NCI-H2107 treated with DMSO at 0.1 percent for 48 hours (cell line): ENCODE measurements around the gene BSG.
"Not testable (repeated sequence)": the region's sequence is repeated elsewhere in the genome, so short reads cannot be mapped to it uniquely, and the experiment has no call there.

Experiments
- DNase-seq: peaks from one replicate; lab custom pipeline; 2025; ENCODE audit not compliant: unreplicated experiment; lab: John Stamatoyannopoulos, UW

The BSG gene

DNA sequence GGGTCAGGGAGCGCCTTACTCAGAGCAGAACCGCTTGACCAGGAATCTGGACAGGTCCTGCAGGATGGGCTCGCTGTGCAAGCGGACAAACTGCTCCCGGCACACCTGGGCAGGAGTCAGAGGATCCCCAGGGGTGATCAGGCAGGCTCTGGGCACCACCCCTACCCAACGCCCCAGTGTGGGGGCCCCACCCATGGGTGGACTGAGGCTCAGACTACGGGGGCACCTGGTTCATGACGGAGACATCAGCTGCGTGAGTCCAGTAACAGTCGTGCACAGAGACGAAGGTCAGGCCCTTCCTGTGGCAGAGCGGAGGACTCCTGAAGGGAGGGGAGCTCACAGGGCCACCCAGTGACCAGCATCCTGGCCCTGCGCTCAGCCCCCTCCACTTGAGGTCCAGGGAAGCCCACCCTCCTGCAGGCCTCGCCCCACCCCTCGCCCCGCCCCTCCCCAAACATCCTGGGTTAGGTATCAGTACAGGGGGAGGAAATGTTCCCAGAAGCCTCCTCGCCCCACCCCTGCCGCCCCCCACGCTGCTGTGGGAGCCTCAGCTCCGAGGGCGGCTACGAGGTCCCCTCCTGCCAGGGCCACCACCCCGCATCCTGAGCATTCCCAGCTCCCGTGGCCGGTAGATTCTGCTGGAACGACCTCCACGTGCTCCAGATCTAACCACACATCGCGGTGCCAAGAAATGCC lies 45.3 kb downstream of the BSG start:
- DNase-seq = no peak

DNA sequence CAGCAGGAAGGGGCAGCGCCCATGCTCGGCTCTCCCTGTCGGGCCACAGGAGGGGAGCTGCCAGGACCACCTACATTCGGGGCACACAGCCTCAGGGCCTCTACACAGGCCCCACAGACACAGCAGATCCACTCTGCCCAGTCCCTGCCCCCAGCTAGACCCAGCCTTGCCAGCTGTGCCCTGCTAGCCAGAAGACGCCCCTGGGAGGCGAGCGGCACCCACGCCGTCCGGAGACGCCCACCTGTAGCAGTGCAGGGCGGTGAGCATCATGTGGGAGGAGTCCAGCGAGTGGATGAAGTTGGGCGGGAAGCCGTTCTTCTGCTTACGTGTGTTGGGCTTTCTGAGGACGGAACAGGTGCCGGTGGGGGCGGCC lies 45.8 kb downstream of the BSG start:
- no peak for DNase-seq

DNA sequence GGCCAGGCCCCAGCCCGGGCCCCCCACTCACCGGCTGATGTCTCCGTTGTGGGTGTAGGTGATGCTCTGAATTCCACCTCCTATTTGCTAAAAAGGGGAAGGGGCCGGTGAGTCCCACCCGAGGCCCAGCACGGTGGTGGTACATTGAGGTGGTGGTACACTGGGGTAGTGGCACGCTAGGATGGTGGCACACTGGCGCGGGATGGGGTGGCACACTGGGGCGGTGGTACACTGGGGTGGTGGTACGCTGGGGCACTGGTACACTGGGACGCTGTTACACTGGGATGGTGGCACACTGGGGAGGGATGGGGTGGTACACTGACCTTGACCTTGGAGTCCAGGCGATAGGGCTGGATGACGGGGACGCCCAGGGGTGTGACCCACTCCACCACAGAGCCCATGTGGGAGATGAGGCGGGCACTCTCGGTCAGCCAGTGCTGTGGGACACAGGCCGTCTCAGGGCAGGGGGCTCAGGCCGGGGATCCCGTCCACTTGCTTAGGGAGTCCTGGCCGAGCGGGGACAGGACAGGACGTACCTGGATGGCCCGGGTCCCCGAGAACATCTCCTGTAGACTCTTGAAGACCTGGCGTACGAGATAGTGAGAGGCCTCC lies 46.4 kb downstream of the BSG start:
- DNase-seq = no peak

DNA sequence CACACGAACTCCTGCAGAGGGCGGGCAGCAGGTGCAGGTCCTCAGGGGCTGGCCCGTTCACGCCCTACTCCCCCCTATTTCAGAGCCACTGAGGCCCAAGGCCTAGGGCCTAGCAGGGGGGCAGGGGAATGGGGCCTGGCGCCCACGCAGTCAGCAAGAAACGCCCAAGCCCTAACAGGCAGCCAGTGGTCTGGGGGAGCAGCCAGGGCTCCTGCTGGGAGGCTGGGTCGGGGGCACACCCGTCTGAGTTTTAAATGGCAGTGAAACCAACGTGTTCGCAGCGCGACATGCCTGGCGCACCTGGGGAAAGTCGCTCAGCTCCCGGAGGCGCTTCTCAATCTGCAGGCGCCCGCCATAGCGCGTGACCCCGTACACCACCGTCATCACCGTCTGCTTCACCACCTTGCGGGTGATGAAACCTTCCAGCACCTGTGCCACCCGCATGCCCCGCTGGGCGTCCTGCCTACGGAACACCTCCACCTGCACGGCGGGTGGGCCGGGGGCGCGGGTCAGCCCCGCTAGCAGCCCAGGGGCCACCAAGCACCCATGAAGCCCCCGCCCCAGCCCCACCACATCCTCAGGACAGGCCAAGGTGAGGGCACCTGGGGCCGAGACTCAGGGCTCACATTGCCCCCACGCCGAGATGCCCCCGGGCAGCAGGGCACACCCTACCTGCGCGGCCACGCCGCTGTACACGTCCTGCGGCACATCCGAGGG lies 47.0 kb downstream of the BSG start:
- no peak for DNase-seq

DNA sequence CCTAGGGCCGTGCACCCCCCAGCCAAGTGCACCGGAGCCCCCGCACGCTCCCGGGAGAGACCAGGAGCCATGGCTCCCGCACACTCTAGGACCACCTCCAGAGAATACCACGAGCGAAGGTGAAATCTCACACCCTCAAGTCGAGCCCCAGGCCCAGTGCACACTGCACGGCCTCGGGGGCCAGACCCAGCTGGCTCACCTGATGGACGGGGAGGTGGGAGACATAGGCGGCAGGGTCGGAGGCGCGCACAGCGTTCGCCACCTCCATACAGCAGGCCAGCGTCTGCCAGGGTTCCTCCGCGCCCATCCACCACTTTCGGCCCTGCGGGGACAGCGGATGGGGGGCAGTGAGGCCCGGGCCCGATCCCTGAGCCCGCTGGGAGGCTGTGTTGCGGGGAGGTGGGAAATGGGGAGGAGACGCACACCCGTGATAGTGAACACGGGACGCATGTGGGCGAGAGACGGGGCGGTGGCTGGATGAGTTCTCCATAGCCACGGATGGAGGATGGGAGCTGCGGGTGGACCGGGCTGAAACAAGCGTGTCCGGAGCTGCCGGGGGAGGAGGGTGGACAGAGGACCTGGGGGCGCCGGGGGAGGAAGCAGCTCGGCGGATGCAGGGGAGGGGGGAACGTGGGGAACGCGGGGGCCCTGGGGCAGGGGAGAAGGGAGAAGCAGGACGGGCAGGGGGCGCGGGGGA lies 47.9 kb downstream of the BSG start:
- DNase-seq = no peak

DNA sequence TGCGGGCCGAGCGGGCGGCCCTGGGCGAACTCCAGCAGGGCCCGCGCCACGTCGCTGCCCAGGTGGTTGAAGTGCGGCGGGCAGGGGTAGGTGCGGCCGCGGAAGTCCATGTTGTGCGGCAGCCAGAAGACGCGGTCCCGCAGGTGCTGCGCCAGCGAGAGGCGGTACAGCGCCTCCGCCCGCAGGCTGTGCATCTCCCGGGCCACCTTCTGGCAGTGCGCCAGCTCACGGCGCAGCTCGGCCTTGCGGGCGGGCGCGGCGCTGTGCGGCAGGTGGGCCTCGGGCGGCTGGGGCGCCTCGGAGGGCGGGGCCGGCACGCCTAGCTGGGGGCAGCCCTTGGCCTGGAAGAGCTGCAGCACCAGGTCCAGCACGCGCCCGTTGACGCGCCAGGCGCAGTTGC lies 48.8 kb downstream of the BSG start:
- DNase-seq = not testable (repeated sequence)

DNA sequence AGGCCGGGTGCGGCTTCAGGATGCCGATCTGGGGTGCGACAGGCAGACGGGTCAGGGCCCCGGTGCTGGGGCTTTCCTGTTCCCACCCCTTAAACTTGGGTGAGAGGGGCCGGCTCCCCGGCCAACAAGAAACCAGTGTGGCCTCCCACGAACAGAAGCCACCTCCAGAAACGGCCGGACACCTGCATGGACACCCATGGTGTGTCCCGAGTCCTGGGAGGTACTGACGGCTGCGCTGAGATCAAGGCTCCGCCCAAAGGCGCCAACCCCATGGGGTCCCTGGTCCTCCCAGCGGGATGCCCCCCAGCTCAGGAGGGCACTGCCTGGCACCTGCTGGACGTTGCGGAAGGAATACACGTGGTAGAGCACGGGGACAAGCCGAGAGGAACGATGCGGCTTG lies 49.4 kb downstream of the BSG start:
- DNase-seq = no peak

DNA sequence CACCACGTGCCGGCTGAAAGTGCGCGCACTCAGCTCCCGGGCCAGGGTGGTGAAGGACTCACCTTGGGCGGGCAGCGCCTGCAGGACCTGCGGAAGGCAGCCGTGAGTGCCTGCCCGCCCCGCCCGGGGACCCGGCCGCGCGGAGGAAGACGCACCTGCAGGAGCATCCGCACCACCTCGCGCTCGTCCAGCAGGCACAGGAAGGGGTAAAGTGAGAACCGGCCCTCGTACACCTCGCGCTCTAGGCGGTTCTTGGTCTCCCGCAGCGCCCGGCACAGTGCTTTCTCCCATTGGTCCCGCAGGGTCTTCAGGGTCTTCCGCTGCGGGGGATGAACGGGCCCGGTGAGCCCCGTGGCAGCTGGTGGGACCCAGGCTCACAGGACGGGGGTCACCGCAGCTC lies 50.3 kb downstream of the BSG start:
- DNase-seq = no peak

DNA sequence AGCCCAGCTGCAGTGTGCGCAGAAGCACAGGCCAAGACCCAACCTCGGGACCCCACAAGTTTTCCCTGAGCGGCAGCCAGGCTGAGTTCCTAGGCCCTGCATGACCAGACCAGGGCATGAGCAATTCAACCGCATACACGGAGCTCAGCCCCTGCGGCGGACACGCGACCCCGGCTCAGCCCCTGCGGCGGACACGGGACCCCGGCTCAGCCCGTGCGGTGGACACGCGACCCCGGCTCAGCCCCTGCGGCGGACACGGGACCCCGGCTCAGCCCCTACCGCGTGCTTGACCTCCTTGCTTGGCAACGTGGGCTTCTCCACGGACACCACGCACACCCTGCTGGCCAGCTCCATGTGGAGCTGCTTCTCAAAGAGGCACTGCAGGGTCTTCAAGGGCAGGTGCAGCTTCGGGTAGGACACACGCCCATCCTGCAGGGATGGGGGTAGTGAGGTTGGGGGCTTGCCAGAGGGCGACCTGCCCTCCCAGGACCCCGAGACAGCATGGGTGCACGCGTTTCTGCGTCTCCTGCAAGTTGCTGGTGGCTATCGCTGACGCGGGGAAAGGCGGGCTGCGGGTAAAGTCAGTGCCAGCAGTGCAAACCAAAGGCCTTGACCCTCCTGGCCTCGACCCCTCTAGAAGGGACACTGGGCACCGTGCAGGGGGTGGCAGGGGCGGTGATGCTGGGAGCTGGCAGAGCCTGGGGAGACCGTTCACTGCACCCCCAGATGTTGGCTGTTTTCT lies 51.0 kb downstream of the BSG start:
- no peak for DNase-seq

DNA sequence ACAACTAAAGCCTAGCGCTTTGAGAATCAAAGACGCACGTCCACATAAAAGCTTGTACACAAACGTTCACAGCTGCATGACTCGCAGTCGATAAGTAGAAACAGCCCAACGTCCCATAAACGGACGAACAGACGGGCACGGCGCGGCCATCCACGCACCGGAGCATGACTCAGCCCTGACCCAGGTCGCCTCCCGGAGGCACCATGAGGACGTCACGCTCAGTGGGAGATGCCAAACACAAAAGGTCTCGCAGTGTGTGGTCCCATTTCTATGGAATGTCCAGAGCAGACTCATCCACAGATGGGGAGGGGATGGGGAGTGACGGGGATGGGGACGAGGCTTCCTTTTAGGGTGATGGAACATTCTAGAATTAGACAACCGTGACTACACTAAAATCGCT lies 51.6 kb downstream of the BSG start:
- DNase-seq = no peak

DNA sequence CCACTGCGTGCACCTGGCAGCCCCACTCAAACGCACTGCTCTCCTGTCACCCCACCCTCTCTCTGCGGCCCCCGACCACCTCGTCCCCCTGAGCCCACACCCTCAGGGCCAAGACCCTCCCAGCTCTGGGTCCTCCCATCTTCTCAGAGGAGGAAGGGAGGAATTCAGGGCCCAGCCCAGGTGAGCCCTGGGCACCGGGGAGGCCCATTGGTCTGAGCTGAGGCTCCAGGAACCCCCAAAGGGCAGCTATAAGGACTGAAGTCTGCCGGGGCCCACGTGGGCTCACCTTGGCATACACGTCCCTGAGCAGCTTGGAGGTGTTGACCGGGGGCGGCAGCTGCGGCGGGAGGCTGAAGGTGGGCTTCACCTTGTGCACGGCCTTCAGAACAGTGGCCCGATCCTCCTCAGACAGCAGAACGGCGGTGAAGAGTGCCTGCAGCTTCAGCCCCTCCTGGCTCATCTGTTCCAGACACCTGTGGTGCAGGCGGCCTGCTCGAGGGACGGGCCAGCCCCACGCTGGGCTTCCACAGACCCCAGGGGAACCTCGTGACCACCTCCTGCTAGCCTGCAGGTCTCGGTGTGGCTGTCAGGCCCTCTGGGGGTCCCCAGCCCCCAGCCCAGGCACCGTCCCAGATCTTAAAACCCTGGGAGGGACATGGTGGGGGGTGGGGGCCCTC lies 52.2 kb downstream of the BSG start:
- no peak for DNase-seq

DNA sequence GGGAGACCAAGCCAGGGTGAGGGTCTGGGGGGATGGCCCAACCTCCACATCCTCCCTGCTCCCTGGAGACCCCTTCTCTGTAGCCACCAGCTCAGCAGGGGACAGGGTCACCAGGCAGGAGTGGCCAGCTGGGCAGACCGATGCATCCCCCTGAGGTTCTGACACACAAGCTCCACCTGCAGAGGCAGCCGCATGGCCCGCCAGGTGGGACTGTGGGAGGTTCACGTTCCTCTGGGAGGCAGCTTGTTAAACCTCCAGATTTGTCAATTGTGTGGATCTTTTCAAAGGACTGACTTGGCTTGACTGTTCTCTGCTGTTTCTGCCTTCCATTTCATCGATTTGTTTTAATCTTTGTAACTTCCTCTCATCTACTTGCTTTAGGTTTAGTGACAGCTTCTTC lies 52.9 kb downstream of the BSG start:
- no peak for DNase-seq

DNA sequence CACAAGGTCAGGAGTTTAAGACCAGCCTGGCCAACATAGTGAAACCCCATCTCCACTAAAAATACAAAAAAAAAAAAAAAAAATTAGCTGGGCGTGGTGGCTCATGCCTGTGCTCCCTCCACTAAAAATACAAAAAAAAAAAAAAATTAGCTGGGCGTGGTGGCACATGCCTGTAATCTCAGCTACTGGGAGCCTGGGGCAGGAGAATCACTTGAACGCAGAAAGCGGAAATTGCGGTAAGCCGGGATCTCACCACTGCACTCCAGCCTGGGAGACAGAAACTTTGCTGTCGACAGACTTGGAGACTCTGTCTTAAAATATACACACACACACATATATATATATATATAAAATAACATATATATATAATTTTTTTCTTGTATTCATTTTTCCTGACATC lies 54.2 kb downstream of the BSG start:
- DNase-seq = not testable (repeated sequence)

DNA sequence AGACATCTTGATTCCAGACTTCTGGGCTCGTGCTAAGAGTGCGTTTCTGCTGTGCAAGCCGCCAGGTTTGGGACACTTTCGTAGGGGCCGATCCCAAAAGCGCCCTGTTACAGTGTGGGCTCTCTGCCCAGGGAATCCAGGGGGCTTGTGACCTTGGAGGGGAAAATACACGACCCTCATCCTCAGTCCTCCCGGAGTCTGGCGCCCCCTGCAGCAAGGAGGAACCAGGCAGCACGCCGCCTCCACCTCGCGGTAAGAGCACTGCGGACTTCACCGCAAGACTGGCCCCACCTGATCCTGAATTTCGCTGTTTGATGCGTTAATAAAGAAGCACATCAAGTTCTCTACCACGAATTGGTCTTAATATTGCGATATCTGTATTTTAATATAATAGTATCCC lies 55.8 kb downstream of the BSG start:
- no peak for DNase-seq

DNA sequence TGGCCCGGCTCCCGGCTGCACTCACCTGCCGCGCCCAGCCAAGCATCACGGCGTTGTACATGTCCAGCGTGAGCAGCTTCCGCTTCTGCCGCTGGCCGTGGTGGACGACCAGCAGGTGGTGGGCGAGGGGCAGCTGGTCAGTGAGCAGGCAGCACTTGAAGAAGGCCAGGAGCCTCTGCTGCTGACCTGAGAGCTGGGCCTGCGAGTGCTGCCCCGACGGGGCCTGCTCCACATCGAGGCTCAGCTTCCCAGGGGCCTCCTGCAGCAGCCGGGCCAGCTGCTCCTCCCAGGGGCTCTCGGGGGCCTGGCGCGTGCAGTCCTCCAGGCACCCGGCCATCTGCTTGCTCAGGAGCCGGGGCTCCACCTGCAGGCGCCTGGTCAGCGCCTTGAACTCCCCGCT lies 57.1 kb downstream of the BSG start:
- not testable (repeated sequence) for DNase-seq

DNA sequence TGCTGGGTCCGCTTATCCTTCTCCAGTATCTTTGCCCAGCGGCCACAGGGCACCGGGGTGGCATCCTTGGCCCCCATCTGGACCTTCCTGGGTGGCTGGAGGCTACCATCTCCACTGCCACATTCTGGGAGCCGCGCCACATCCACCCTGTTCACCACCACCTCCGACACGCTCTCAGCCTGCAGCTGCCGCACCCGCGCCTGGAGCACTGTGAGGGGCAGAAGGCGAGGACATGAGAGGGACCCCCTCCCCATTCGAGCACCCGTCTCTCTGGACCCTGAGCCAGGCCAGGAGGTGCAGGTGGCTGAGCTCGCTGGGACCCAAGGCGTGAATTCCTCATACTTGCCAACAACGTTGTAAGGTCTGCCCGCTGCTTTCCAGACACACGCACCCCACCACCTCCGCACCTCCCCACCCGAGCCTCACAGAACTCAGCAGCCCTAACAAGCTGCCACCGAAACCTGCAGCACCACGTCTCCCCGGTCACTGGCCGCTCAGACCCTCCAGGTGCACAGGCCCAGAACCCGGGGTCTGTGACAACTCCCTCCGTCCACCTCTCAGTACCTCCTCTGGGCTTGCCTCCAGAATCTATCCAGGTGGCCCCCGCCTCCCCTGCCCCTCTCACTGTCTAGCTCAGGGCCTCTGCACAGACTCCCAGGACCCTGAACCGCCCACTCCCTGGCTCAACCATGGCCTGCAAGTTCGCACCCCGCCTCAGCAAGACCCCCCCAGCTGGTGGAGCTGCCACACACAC lies 57.7 kb downstream of the BSG start:
- DNase-seq = no peak

DNA sequence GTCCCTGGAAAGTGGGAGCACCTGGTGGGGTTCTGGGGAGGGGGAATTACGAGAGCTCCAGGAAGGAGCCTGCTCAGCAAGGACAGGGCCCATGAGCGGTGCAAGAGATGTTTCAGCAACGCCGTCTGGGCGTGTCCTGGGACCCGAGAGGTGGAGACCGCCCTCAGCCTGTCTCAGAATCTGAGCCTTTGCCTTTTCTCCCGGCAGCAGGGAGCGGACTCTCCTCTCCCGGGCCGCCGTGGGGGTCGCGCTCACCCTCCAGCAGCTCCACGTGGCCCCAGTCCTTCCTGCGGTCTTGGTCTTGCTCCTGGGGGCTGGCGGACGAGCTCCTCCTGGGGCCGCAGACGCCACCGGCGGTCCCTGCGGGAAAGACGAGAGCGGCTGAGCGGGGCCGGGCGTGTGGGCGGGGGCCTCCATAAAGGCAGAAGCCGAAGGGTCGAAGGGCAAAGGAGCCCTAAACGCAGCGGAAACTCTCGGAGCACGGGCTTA lies 60.2 kb downstream of the BSG start:
- no peak for DNase-seq
